A549 treated with dexamethasone at 1 μM for 4 hours (cell line): ENCODE data around the gene CFAP92. TPM values are rescaled to one million over a fixed set of nuclear protein-coding genes. Genes with fewer than 3 reads are reported as not detected.

Experiments
- total RNA-seq: library from RNA; stranded (reverse); fragments of 200-300 nt; extraction: Qiagen RNA extraction; gene quantifications from 5 replicates; pipeline ENCODE4 v1.2.3, GENCODE V29; 2022

CFAP92 gene
- total RNA-seq, result not detected in 5 replicates

GRCh38 chr3:128993461-128994172, at the start of gene CFAP92:
Gene CFAP92, minus strand, starts transcription at chr3:128994076. Its CDS starts 772 bp downstream, at chr3:128993304.

GRCh38 chr3:129001101-129001805, 7.4 kb upstream of the CFAP92 start, which contains the start of gene EFCC1:
Gene EFCC1, plus strand, starts transcription at chr3:129001304. Its CDS starts 325 bp downstream, at chr3:129001629.

GRCh38 chr3:128879125-128879969, 114.5 kb downstream of the CFAP92 start, which contains the start of gene ACAD9:
Gene ACAD9, plus strand, starts transcription at chr3:128879620. Its CDS starts 72 bp downstream, at chr3:128879692.

Other genes starting within 250 kb of the CFAP92 start
- gene ACAD9, start 114.5 kb downstream of the CFAP92 start, total RNA-seq, result 22.9 to 28.0 TPM (median 26.3 TPM) in 5 replicates
- not detected in 5 replicates for gene EFCC1, start 7.2 kb upstream of the CFAP92 start, total RNA-seq
- gene GP9, start 66.7 kb upstream of the CFAP92 start, total RNA-seq, result not detected in 5 replicates
- gene RAB43, start 127.7 kb upstream of the CFAP92 start, total RNA-seq, result 2.8 to 6.1 TPM (median 4.8 TPM) in 5 replicates
- 17.5 to 21.9 TPM (median 20.2 TPM) in 5 replicates for gene ISY1, start 167.0 kb upstream of the CFAP92 start, total RNA-seq
- gene CNBP, start 189.8 kb upstream of the CFAP92 start, total RNA-seq, result 341 to 355 TPM (median 353 TPM) in 5 replicates